ENCODE data around the gene PADI6. TPM values are rescaled to one million over a fixed set of nuclear protein-coding genes. Genes with fewer than 3 reads are reported as not detected.

Gene PADI6
- total and polyA plus RNA-seq, 9 of the 15 experiments (the other 6 are each of a cell fraction or from before 2014, with no cell fraction given) = not detected

GRCh38 chr1:17360272-17360956 lies 11.6 kb upstream of the PADI6 start (continued):
- TF ChIP-seq SIX5 (IDR thresholded peaks at IDR 0.05; ENCODE audit: borderline replicate concordance in 1 of 2, insufficient read depth in 1 of 2, low read depth in 1 of 2, low read length in 2 of 2) (no peak), ZNF444 (CRISPR knock-in tag; IDR thresholded peaks at IDR 0.05) (peak; percentile 96), POLR2H (tag; IDR thresholded peaks at IDR 0.05; ENCODE audit: low read depth) (no peak; the same call in 1 of the 2 replicates), PATZ1 (CRISPR knock-in tag; IDR thresholded peaks at IDR 0.05; ENCODE audit: borderline replicate concordance) (peak; percentile 74; the same call in 1 of the 2 replicates), MIER1 (IDR thresholded peaks at IDR 0.05; ENCODE audit: low read depth) (no peak), ILF3 (IDR thresholded peaks at IDR 0.05; ENCODE audit: borderline replicate concordance) (no peak), NR2C1 (IDR thresholded peaks at IDR 0.05) (0 out of 2 replicates have a peak, but pooled peaks have one; percentile 29), NR2C1 (tag; IDR thresholded peaks at IDR 0.05) (peak; percentile 98), MAZ (CRISPR knock-in tag; conservative IDR thresholded peaks at IDR 0.05 in 1 of 2, IDR thresholded peaks at IDR 0.05 in 1 of 2) (peak in 1 of 2 experiments; percentile 100; a peak in 2 of 4 replicates), SRSF9 (IDR thresholded peaks at IDR 0.05; ENCODE audit: borderline replicate concordance, low read depth, low read length) (no peak), ELF1 (tag; IDR thresholded peaks at IDR 0.05) (no peak), ZNF707 (CRISPR knock-in tag; conservative IDR thresholded peaks at IDR 0.05) (peak; percentile 85), POLR2AphosphoS2 (IDR thresholded peaks at IDR 0.05; ENCODE audit: low read length) (no peak), AFF1 (IDR thresholded peaks at IDR 0.05; ENCODE audit: low read depth in 1 of 2, partially characterized antibody in 2 of 2) (no peak), ZC3H4 (CRISPR knock-in tag; IDR thresholded peaks at IDR 0.05; ENCODE audit: borderline replicate concordance) (no peak), KLF1 (tag; IDR thresholded peaks at IDR 0.05) (peak; percentile 90), ZNF408 (CRISPR knock-in tag; IDR thresholded peaks at IDR 0.05; ENCODE audit: low read depth) (no peak)
